ENCODE data around the gene RPA1. TPM values are rescaled to one million over a fixed set of nuclear protein-coding genes. Genes with fewer than 3 reads are reported as not detected.

Gene RPA1
- total RNA-seq, 6 experiments from 2014 or later = 83.2 to 111 (median 108) TPM

- no peak for TF ChIP-seq CTCF (IDR thresholded peaks at IDR 0.05)
- Mint-ChIP-seq H3K36me3 (ENCODE audit: low read depth) (peaks cover 27% of the 10 kb centered on the region), H3K27me3 (ENCODE audit: insufficient read depth) (no peaks in the 10 kb centered on the region; the same call in 1 of the 2 replicates), H3K4me1 (ENCODE audit: low read depth) (no peaks in the 10 kb centered on the region), H3K4me3 (no peak overlapping the region), H3K27ac (no peak overlapping the region), H3K9me3 (no peaks in the 10 kb centered on the region)
- DNase-seq = no peak
These were observed 48.8 kb downstream of the RPA1 start for GRCh38 chr17:1878419-1879121.

GRCh38 chr17:1880851-1881630, 51.2 kb downstream of the RPA1 start:
- peaks cover 42% of the 10 kb centered on the region for H3K36me3 Mint-ChIP-seq (ENCODE audit: low read depth)
- no peaks in the 10 kb centered on the region; the same call in 1 of the 2 replicates for H3K27me3 Mint-ChIP-seq (ENCODE audit: insufficient read depth)
- H3K9me3 Mint-ChIP-seq = no peaks in the 10 kb centered on the region
- peak overlapping the region; percentile 16; the same call in 1 of the 2 replicates for H3K27ac Mint-ChIP-seq
- no peak for DNase-seq
- H3K4me3 Mint-ChIP-seq = no peak overlapping the region
- H3K4me1 Mint-ChIP-seq (ENCODE audit: low read depth) = no peaks in the 10 kb centered on the region
- TF ChIP-seq CTCF (IDR thresholded peaks at IDR 0.05) = no peak

- H3K27me3 Mint-ChIP-seq (ENCODE audit: insufficient read depth) = no peaks in the 10 kb centered on the region; the same call in 1 of the 2 replicates
- peaks cover 43% of the 10 kb centered on the region for H3K36me3 Mint-ChIP-seq (ENCODE audit: low read depth)
- H3K4me3 Mint-ChIP-seq = no peak overlapping the region
- peak; percentile 19 for DNase-seq
- TF ChIP-seq CTCF (IDR thresholded peaks at IDR 0.05) = peak; percentile 80
- H3K4me1 Mint-ChIP-seq (ENCODE audit: low read depth) = no peaks in the 10 kb centered on the region
- H3K27ac Mint-ChIP-seq = no peak overlapping the region
- H3K9me3 Mint-ChIP-seq = no peaks in the 10 kb centered on the region
These were observed 53.0 kb downstream of the RPA1 start for GRCh38 chr17:1882836-1883235.

- Mint-ChIP-seq H3K27ac (no peak overlapping the region), H3K27me3 (ENCODE audit: insufficient read depth) (no peaks in the 10 kb centered on the region; the same call in 1 of the 2 replicates), H3K4me3 (no peak overlapping the region), H3K9me3 (no peaks in the 10 kb centered on the region), H3K36me3 (ENCODE audit: low read depth) (peaks cover 47% of the 10 kb centered on the region), H3K4me1 (ENCODE audit: low read depth) (no peaks in the 10 kb centered on the region)
- TF ChIP-seq CTCF (IDR thresholded peaks at IDR 0.05) = no peak
- DNase-seq = no peak
These were observed 53.7 kb downstream of the RPA1 start for GRCh38 chr17:1883536-1883935.

- H3K4me1 Mint-ChIP-seq (ENCODE audit: low read depth) = no peaks in the 10 kb centered on the region
- H3K36me3 Mint-ChIP-seq (ENCODE audit: low read depth) = peaks cover 25% of the 10 kb centered on the region
- no peaks in the 10 kb centered on the region for H3K27me3 Mint-ChIP-seq (ENCODE audit: insufficient read depth)
- no peak for TF ChIP-seq CTCF (IDR thresholded peaks at IDR 0.05)
- H3K27ac Mint-ChIP-seq = no peak overlapping the region
- H3K4me3 Mint-ChIP-seq = no peak overlapping the region
- no peak for DNase-seq
- no peaks in the 10 kb centered on the region for H3K9me3 Mint-ChIP-seq
These were observed 58.9 kb downstream of the RPA1 start for GRCh38 chr17:1888741-1889140.

All from HFFc6 (cell line).